Lung (tissue), 12 donors: ENCODE data around the gene SMARCD1. TPM values are rescaled to one million over a fixed set of nuclear protein-coding genes. Genes with fewer than 3 reads are reported as not detected.

ENCODE experiments used
- ATAC-seq: fragments of 200-7000 bp; cut with Tn5 transposase; one replicate; pipeline ENCODE4 v1.9.1; 2020; ENCODE audit warnings: moderate number of reproducible peaks; ENCODE audit not compliant: insufficient read depth, low FRiP score
- DNase-seq, 3 donors: peaks; one replicate each; pipeline ENCODE4 v3.0.0-alpha.2; 2013 to 2017
- H3K27ac ChIP-seq, 2 donors: one replicate each; pipeline ENCODE4 v1.5.1; 2013; ENCODE audit warnings: mild to moderate bottlenecking in 2 of 2, moderate library complexity in 2 of 2, control low read depth in 1 of 2, inconsistent platforms in 1 of 2, low read depth in 1 of 2, low read length in 1 of 2
- H3K27me3 ChIP-seq, 3 donors: one replicate each; pipeline ENCODE4 v1.5.1; 2013; ENCODE audit warnings: low read length in 2 of 3; ENCODE audit not compliant: control insufficient read depth in 3 of 3, insufficient read depth in 3 of 3
- H3K36me3 ChIP-seq, 4 donors: one replicate each; pipeline ENCODE4 v1.5.1; 2013; ENCODE audit warnings: low read length in 4 of 4, mild to moderate bottlenecking in 1 of 4, moderate library complexity in 1 of 4; ENCODE audit not compliant: control insufficient read depth in 4 of 4, insufficient read depth in 4 of 4
- H3K4me1 ChIP-seq, 5 donors: one replicate each; pipeline ENCODE4 v1.5.1; 2013; ENCODE audit warnings: low read length in 5 of 5, mild to moderate bottlenecking in 2 of 5, moderate library complexity in 1 of 5; ENCODE audit not compliant: control insufficient read depth in 5 of 5, insufficient read depth in 5 of 5
- H3K4me3 ChIP-seq: one replicate; pipeline ENCODE4 v1.5.1; 2013; ENCODE audit warnings: mild to moderate bottlenecking, control low read depth, moderate library complexity
- H3K9ac ChIP-seq, 2 donors: one replicate each; pipeline ENCODE4 v1.5.1; 2013; ENCODE audit warnings: low read length in 2 of 2, control low read depth in 1 of 2; ENCODE audit not compliant: insufficient read depth in 1 of 2
- H3K9me3 ChIP-seq, 4 donors: one replicate each; pipeline ENCODE4 v1.5.1; 2013; ENCODE audit warnings: low read length in 3 of 4, mild to moderate bottlenecking in 1 of 4, moderate library complexity in 1 of 4; ENCODE audit not compliant: control insufficient read depth in 4 of 4, insufficient read depth in 3 of 4
- WGBS, 2 donors: extraction: QIAGEN DNeasy Blood & Tissue Kit; methylation state at CpG; one replicate each; pipeline ENCODE4 v1.1.7; 2013; 5-methylcytosine and 5-hydroxymethylcytosine counted together
- polyA plus RNA-seq, 2 donors: library from polyadenylated mRNA; stranded (reverse); fragments of 200-250 nt; gene quantifications; one replicate each; pipeline ENCODE4 v1.2.1, GENCODE V29; 2013
- total RNA-seq, 2 donors: library from RNA; depleted of rRNA in 1 of 2; stranded (reverse); fragments of >200 nt in 1 of 2; gene quantifications; one replicate each; pipeline ENCODE4 v1.2.1, GENCODE V29; 2014 to 2021
- TF ChIP-seq, protein P1 (sequence below): IDR thresholded peaks from 2 replicates; pipeline ENCODE4 v1.5.1; 2012; ENCODE audit warnings: mild to moderate bottlenecking; ENCODE audit errors: control extremely low read depth, extremely low read depth
- donor health status: control.
- donor health status: control.
- donor health status: Bipolar disorder and iron deficiency.
- donor health status: healthy.
- donor health status: DM: yes; HTN: yes; CAD: no.

SMARCD1 gene
- total and polyA plus RNA-seq, 4 donors, result 11.9 to 58.8 (median 41.6) TPM

DNA sequence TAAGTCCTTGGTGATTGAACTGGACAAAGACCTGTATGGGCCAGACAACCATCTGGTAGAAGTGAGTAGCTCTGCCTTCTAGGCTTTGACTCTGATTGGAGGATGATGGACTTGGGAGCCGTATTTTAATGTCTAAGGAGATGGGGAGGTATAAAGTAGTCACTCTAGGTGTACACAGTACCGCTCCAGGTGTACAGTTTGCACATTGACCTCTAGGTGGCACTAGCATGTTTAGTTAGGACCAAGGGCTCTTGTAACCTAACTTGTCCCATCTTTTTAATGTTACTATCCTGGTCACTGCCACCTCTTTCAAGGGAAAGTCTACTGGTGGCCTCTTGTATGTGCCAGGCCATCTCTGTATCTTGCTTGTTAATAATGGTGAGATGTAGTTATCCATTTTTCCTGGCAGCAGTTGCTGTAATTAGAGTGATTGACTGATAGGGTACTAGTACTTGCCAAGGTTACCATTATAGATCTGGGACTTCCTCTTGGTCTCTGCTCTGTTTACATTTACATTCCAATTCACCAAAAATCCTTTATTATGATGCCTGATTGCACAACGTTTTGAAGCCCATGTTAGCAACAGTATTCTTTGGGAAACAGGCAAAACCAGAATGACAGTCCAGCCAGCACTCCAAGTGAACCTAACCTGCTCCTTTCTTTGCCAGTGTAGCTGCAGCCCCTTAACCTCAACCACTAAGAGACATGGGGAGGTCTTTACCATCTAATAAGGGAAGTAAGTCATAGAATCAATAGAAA is 3.6 kb downstream of the SMARCD1 start:
- Histone ChIP-seq H3K27ac (no peak overlapping the region), H3K4me3 (no peak overlapping the region), H3K9ac (no peak overlapping the region), H3K4me1 (peaks cover 0 to 4% (median 0%) of the 10 kb centered on the region in 5 donors), H3K9me3 (no peaks in the 10 kb centered on the region), H3K36me3 (peaks cover 18 to 35% (median 29%) of the 10 kb centered on the region in 4 donors), H3K27me3 (no peaks in the 10 kb centered on the region)
- DNase-seq (peak in 2 of 3 donors; percentile 33 to 46), ATAC-seq (no peak)
- WGBS, 2 donors, result 30 to 39% methylated on average over 3 of the region's 3 CpGs
- TF ChIP-seq, protein P1, sequence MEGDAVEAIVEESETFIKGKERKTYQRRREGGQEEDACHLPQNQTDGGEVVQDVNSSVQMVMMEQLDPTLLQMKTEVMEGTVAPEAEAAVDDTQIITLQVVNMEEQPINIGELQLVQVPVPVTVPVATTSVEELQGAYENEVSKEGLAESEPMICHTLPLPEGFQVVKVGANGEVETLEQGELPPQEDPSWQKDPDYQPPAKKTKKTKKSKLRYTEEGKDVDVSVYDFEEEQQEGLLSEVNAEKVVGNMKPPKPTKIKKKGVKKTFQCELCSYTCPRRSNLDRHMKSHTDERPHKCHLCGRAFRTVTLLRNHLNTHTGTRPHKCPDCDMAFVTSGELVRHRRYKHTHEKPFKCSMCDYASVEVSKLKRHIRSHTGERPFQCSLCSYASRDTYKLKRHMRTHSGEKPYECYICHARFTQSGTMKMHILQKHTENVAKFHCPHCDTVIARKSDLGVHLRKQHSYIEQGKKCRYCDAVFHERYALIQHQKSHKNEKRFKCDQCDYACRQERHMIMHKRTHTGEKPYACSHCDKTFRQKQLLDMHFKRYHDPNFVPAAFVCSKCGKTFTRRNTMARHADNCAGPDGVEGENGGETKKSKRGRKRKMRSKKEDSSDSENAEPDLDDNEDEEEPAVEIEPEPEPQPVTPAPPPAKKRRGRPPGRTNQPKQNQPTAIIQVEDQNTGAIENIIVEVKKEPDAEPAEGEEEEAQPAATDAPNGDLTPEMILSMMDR, result peak; percentile 59

DNA sequence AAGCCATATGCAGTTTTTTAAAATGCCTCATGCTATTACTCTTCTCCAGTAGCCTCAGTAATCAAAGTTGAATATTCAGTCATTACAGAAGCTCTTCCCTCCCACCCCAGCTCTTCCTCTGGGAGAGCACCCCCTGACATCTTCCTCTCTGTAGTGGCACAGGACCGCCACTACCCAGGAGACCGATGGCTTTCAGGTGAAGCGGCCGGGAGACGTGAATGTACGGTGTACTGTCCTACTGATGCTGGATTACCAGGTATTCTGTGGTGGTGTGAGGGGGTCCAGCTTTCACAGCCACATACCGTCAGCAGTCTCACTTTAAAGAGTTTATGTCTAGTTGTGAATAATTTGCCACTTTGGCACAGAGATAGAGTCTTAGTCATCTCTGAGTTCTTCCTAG is 4.6 kb downstream of the SMARCD1 start:
- H3K4me1 ChIP-seq, result peaks cover 0 to 4% (median 0%) of the 10 kb centered on the region in 5 donors
- 97% methylated on average over 7 of the region's 7 CpGs for WGBS, 2 donors
- H3K9ac ChIP-seq, result no peak overlapping the region
- TF ChIP-seq, protein P1, result no peak
- no peak overlapping the region for H3K4me3 ChIP-seq
- no peak overlapping the region for H3K27ac ChIP-seq
- ATAC-seq, result no peak
- no peak for DNase-seq
- no peaks in the 10 kb centered on the region for H3K9me3 ChIP-seq
- H3K36me3 ChIP-seq, result peaks cover 26 to 42% (median 34%) of the 10 kb centered on the region in 4 donors
- no peaks in the 10 kb centered on the region for H3K27me3 ChIP-seq

DNA sequence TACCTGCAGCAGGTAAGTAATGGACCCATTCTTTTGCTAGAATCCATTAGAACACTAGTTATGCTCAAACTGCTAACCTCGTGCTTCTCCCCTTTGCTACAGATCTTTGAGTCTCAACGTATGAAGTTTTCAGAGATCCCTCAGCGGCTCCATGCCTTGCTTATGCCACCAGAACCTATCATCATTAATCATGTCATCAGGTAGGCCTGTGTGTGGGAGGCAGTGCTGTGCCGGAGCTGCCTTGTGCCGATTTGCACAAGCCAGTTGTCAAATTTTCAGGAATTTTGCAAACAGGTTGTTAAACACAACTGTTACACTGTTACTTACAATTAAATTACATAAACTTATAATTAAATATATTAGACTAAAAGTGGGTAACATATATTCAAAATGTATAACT is 5.2 kb downstream of the SMARCD1 start:
- 94 to 99% methylated on average over 5 of the region's 5 CpGs for WGBS, 2 donors
- Histone ChIP-seq H3K27ac (no peak overlapping the region), H3K9me3 (no peaks in the 10 kb centered on the region), H3K4me1 (peaks cover 0 to 4% (median 0%) of the 10 kb centered on the region in 5 donors), H3K36me3 (peaks cover 28 to 42% (median 36%) of the 10 kb centered on the region in 4 donors), H3K4me3 (no peak overlapping the region), H3K27me3 (no peaks in the 10 kb centered on the region), H3K9ac (no peak overlapping the region)
- no peak for DNase-seq
- TF ChIP-seq, protein P1, result no peak
- ATAC-seq, result no peak

DNA sequence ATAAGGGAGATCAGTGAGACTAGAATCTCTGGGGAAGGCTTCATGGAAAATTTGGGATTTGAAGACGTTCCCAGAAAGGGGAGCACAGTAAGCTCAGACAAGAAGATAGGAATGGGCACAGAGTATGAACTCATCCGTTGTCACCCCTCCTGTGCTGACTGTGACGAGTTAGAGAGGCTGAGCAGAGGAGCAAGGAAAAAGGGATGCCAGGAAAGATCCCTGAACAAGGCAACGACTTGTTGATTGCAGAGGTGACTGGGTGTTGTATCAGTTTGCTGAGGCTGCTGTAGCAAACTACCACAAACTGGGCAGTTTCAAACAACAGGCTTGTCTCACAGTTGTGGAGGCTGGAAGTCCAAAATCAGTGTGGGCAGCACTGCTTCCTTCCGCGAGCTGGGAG is 12.8 kb downstream of the SMARCD1 start:
- Histone ChIP-seq H3K9me3 (no peaks in the 10 kb centered on the region), H3K27me3 (no peaks in the 10 kb centered on the region), H3K4me3 (no peak overlapping the region), H3K36me3 (peaks cover 43 to 53% (median 50%) of the 10 kb centered on the region in 4 donors), H3K27ac (no peak overlapping the region), H3K9ac (no peak overlapping the region), H3K4me1 (no peaks in the 10 kb centered on the region)
- DNase-seq, result no peak
- TF ChIP-seq, protein P1, result no peak
- WGBS, 2 donors, result 92 to 98% methylated on average over 6 of the region's 6 CpGs
- no peak for ATAC-seq
